ENCODE results near the gene LOXL3. TPM values are rescaled to one million over a fixed set of nuclear protein-coding genes. Genes with fewer than 3 reads are reported as not detected.
"Not testable (repeated sequence)": the region's sequence is repeated elsewhere in the genome, so short reads cannot be mapped to it uniquely, and the experiment has no call there.

LOXL3 gene
- total RNA-seq, 1 donor from 2014 or later = 6.4 TPM

DNA sequence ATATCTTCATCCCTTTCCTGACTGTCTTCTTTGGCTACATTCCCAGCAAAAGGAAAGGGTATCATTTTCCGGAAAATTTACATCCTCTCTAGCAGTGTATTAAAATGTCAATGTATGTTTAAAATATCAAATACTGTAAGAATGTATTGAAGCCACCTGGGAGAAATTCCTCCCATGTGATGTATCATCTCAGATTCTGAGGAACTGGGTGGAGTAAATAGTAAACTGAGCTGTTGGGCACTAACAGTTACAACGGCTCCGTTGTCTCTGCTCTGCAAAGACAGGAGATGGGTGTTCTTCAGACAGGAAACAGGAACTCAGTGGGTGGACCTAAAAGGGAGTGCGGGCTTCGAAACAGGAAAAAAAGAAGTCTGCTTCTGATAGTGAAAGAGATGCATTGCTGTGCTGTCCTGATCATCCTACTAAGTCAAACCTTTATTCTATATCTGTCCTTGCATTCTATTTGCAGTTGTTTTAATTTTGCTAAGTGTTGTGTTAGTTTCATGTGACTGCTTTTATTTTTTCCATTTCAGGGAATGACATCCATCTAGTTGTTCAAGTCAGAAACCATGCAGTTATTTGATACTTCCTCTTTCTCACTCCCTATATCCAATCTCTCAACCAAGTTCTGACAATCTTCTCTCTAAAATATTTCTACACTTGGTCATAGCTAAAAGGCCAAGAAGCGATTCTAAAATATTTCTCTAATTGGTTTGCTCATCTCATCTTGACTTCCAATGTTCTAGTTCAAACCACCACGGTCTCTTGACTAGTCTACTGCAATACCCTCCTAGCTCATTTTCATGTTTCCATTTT is 20.2 kb upstream of the LOXL3 start:
- DNase-seq (ENCODE audit: low spot score) = no peak

DNA sequence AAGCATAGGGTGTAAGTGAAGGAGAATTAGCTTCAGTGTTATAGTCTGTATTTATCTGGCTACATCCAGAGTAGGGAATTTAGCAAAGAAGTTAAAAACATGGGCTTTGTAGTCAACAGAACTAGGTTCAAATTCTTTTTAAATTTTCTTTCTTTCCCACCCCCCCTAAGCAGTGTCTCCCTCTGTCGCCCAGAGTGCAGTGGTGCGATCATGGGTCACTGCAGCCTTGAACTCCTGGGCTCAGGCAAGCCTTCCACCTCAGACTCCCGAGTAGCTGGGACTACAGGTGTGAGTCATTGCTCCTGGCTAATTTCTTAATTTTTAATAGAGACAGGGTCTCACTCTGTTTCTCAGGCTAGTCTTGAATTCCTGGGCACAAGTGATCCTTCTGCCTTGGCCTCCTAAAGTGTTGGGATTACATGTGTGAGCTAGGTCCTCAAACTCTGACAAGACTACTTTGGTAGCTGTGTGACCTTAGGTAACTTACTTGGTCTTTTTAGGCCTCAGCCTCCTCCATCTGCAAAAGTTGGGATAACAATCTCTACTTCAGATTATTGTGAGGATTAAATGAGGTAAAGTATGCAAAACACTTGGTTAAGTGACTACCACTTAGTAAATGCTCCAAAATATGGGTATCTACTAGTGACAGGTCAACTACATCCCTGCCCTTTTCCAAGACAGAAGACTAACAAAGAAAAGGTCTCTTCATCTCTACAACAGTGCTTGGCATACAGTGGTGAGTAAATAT is 18.6 kb upstream of the LOXL3 start:
- no peak for DNase-seq (ENCODE audit: low spot score)

DNA sequence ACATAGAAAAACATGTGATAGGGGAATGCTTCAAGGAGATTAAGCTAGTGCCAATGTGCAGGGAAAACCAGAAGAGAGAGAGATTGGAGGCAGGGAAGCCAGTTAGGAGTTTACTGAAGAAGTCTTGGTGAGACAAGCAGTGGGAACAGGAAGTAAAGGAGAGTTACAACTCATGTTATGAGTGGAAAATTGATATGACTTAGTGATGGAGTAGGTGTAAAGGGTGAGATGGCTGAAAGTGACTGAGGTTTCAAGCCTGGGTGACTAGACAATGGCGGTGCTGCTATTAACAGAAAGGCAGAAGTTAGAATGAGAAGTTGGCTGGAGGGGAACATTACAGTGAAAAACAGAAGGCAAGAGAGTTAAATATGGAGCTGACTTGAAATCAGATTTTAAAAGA is 17.3 kb upstream of the LOXL3 start:
- DNase-seq (ENCODE audit: low spot score) = no peak

DNA sequence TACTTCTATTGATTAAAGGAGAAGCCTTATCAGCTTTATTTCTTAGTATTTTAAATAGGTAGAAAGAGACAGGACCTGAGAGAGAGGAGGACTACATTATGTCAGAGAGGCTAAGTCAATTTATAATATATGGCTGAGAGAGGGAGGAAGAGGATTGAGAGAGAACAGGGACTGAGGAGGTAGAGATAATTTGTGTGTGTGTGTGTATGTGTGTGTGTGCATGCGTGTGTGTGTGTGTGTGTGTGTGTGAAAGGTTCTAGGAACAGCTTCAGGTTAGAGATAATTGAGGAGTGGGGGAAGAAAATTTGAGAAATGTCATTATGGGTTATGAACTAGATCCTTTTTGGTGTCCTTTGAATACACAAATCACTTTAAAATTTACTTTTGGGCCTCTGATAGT is 15.9 kb upstream of the LOXL3 start:
- DNase-seq (ENCODE audit: low spot score) = no peak

DNA sequence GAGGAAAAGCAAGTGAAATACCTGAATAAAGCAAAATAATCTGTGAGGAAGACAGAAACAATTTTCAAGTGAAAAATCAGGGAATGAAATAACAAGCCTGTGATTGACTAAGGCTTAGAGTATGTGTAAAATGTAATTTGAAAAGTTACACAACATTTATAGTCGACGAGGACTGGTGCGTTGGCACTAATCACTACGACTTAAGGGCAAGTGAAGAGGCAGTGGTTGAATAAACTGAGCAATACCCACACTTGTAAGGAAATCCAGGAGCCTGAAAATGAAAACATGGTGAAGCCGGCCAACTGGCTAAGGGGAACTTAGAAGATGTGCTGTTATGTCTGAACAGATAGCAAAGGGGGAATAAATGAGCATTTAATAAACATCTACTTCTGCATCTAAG is 14.1 kb upstream of the LOXL3 start:
- DNase-seq (ENCODE audit: low spot score) = no peak

DNA sequence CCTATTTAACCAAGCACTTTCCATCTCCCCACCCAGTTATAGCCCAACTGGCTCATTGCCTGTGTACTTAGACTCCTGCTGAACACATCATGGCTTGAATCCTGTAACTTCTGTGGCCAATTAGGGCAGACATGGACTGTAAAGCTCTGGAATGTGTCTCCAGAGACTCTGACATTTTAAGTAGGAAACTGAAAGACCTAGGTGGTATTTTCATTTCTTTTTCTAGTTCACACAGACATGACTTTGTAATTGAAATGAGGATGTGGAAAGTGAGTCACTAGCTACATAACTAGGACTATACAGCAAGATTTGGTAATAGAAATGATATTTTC is 13.0 kb upstream of the LOXL3 start:
- no peak for DNase-seq (ENCODE audit: low spot score)

DNA sequence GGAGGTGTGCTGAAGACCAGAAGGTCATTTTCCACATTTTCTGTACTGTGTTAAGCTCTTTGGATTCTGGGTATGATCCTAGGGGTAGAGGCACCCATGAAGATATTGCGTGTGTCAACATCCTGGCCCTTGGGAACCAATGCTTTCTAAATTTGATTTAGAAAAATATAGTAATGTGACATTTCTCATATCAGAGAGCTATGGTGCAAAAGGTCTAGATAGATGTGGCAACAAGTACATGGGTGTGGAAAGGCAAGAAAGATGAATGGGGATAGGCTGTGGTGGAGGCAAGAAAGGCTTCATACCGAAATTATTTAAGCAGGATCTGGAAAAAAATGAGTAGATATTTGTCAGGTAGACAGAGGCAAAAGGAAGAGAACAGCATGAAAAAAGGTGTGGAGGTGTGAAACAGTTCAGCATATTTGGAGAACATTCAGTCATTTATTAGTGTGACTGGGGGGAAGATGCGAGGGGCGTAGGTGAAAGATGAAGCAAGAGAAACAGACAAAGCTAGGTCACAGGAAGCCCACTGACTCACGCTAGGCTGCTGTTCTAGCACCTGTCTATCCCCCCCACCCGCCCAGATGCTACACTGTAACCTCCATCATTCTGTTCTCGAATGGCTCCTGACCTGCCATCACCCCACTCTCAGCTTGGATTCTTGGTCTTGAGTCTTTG is 12.5 kb upstream of the LOXL3 start:
- no peak for DNase-seq (ENCODE audit: low spot score)

DNA sequence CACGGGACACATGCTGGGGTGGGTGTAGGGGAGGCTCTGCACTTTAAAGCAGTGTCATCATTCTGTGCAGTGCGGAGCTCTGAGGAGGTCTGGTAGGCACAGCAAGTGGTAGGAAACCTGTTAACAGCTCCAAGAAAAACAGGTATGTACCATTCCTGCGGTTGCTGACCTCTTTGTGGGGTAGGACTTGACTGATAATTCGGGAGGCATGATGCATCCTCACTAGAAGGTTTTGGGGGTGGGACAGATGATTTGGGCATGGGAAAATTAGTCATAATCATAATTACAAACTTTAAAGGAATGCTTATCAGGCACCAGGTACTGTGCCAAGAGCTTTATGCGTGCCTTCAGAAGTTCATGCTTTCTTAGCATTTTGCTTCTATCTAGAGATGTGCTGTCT is 10.5 kb upstream of the LOXL3 start:
- no peak for DNase-seq (ENCODE audit: low spot score)

DNA sequence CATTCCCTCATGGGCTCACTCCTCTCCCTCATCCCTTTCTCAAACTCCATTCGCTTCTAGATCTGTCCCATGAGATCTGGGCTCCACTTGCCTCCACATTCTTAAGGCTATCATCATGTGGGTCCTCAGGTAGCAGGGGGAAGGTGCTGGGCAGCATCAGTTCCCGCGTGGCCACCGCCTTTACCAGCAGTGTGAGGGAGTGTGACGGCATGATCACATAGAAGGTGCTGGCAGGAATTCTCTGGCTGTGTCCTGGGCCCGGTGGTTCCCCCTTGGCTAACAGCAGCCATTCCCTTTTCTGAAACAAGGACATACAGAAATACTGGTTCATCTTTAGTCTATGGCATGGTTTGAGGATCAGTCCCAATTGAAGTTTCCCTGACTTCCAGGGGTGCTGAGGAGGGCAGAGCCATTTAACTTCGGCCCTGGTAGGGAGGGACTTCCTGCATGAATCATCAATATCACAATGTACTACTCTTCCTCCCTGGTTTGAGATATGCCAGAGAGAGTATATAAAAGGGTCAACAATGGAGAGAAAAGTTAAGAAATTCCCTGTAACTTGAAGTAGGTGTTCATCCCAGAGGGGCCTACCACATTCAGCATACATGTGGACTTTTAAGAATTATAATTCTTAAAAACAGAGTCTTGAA is 8.5 kb upstream of the LOXL3 start:
- no peak for DNase-seq (ENCODE audit: low spot score)

DNA sequence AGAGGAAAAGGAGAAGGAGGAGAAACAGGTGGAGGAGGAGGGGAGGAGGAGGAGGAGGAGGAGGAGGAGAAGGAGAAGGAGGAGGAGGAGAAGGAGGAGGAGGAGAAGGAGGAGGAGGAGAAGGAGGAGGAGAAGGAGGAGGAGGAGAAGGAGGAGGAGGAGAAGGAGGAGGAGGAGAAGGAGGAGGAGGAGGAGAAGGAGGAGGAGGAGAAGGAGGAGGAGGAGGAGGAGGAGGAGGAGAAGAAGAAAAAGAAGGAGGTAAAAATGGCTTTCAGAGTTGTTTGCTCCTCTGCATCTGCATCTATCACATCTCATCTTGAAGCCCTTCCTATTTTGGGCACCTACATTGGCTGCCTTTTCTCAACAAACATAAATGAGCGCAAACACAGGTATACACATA is 7.3 kb upstream of the LOXL3 start:
- DNase-seq (ENCODE audit: low spot score) = not testable (repeated sequence)

DNA sequence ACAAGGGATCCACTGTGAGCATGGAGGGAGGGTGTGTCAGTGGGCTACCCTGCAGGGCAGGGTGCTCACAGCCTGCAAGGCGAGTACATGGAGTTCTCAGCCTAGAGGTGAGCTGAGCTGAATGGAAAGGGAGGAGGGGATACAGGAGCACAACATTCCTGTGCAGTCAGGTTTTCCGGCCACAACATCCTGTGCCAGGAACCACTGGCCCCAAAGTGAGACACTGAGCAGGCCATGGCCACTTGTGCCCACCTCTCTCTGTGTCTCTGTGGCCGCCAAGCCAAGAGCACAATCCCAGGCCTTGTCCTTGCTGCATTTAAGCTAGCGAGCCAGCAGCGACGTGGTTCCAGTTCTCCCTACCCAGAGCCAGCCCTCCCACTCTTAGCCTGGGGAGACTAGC is 6.8 kb upstream of the LOXL3 start:
- DNase-seq (ENCODE audit: low spot score) = no peak

DNA sequence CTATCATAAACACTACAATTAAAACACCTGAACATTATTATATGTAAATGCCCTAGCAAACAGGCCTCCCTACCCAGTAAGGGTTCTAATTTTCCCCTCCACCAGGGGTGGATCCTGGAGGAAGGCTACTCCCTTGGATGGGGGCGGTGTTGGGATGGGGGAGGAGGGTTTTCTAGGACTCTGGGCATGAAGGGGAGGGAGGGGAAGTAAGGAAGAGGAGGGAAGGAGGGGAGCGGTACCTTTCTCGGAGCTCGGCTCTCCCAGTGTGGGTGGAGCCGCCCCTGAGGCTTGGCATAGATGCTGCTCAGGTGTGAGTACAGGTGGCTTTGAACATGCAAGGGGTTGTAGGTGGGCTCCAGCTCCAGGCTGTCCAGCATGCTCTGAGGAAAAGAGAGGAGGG is 6.2 kb upstream of the LOXL3 start:
- no peak for DNase-seq (ENCODE audit: low spot score)

DNA sequence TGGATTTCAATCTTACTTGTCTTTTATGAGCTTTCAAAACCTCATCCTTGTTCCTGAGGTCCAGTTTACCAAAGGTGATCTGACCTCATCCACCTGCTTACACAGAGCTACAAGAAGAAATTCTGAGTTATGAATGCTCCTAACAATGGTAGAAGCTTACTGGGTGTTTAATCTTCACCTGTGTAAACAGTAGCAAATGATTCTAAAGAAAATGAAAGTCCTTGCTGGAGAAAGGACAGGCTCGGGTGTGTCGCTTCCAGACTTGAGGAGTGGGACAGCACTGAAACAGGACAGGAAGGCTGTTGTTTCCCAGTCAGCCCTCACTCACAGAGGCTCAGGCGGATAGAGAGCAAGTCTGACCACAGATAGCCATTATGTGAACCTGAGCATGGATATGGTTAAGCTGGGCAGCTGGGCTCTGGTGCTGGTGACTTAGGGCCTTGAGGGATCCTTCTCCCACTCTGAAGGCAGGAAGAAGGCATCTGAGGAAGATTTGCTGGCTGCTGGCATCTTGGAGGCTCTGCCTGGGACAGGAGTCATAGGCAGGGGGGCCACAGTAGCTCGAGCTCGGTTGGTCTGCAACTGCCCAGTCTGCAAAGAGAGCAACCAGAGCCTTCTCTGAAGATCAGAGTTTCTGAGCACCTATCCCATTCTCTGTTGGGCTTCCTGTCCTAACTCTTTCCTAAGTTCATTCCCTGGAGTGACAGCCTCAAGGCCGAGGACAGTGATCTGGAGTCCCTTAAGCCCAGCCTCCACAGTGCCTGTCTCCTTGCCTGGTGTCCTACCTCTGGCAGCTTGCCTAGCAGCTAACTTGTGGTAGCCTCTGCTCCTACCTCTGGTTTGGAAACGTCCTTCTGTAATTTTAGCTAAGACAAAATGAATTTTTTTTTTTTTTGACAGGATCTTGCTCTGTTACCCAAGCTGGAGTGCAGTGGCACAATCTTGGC is 4.8 kb upstream of the LOXL3 start:
- DNase-seq (ENCODE audit: low spot score) = no peak

DNA sequence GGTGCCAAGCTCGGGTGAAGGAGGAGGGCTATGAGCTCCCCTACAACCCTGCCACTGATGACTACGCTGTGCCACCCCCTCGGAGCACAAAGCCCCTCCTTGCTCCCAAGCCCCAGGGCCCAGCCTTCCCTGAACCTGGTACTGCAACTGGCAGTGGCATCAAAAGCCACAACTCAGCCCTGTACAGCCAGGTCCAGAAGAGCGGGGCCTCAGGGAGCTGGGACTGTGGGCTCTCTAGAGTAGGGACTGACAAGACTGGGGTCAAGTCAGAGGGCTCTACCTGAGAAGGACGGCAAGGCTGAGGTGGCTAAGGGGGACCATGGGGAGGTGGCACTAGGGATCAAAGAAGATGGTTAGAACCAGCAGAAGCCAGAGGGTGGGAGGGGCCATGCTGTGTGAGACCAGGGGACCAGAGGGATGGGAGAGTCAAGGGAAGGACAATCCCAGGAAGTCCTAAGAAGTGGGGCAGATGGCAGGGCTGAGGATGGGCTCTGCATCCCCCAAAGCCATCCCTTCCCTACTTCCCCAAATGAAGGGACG is 3.2 kb upstream of the LOXL3 start:
- no peak for DNase-seq (ENCODE audit: low spot score)

DNA sequence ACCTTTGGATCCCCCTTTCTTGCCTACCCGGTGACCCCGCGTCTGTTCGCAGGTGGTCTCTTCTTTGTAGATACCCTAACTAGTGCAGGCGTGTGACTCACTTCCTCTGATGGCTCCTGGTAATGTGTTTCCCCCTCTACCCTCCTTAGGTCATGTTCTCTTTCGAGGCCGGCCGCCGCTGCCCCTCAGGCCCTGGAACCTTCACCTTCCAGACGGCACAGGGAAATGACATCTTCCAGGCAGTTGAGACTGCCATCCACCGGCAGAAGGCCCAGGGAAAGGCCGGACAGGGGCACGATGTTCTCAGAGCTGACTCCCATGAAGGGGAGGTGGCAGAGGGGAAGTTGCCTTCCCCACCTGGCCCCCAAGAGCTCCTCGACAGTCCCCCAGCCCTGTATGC is 2.4 kb upstream of the LOXL3 start:
- DNase-seq (ENCODE audit: low spot score) = no peak

DNA sequence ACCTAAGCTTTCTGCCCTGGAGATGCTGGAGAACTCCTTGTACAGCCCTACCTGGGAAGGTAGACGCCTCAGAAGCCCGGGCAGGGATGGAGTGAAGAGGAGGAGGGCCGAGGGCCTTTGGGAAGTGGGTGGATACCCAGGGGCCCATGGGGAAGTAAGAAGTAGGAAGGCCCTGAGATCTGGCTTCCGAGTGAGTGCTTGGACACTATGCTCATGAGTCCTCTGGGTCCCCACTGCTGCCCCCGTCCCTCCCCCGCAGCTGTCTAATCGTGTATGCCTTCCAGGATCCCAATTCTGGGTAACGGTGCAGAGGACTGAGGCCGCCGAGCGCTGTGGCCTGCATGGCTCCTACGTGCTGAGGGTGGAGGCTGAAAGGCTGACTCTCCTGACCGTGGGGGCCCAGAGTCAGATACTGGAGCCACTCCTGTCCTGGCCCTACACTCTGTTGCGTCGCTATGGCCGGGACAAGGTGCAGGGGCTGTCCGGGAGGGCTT is 1.9 kb upstream of the LOXL3 start:
- no peak for DNase-seq (ENCODE audit: low spot score)

DNA sequence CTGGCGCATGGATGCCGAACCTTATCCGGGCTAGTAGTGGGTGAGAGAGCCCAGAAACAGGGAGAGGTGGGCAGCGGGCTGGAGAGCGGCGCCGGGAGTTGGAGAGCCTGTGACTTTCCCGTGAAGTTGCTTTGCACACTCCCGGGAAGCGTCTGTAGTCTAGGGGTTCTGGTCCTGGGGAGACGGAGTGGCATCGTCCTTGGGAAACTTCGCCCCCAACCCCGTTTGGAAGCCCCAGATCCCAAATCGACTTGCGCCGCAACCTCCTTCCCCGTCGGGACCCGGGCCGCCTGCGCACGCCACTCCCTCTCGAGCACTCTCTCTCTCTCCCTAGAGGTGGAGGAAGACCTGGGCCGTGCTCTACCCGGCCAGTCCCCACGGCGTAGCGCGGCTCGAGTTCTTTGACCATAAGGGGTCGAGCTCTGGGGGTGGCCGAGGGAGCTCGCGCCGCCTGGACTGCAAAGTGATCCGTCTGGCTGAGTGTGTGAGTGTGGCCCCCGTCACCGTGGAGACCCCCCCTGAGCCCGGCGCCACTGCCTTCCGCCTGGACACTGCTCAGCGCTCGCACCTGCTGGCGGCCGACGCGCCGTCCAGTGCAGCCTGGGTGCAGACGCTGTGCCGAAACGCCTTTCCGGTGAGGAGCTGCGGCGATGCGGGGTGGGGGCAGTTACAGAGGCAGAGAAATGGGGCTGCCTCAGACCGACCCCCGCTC is 1.2 kb upstream of the LOXL3 start:
- DNase-seq (ENCODE audit: low spot score) = peak; percentile 67

DNA sequence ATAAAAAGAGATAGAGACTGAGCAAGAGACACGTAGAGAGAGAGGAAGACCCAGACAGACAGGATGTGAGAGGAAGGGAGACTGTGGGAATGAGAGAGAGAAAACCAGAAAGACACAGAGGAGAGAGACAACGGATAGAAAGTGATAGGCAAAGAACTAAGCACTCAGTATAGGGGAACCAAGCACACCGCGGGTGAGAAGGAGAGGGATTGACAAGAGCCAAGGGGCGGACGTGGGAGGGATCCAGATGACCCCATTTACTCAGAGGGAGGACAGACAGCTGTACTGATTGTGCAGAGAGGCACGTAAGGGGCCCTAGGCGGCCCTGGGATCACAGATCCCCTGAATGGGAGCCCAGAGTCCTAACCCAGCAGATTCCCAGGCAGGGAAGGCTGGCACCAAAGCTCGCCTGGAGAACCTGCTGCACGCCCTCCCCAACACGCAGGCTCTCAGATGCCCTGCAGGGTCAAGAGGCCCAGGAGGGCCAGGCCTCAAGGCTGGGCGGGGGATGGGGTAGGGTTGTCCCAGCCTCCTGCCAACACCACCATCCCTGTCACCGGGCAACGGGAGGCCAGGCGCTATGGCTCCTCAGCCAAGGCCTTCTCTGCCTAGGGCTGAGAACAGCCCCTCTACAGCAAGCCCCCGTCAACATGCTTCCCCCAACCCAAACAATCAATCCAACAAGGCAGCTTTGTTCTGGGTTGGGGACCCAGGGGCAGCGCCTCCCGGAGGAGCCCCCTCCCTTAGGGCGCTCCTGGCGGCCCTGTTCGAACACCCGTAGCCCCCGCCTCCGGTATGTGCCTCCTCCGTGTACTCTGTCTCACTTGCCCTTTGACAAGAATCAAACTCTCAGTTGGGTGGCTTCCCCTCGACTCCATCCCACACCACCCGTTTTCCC is 579 bp downstream of the LOXL3 start:
- DNase-seq (ENCODE audit: low spot score) = no peak

Measured in ureter (tissue), 1 donor.